H9 (cell line): ENCODE results near the gene EIF2D. TPM values are rescaled to one million over a fixed set of nuclear protein-coding genes. Genes with fewer than 3 reads are reported as not detected.

Experiments
- DNase-seq: peaks from one replicate; pipeline ENCODE4 v3.0.0-alpha.2; 2017
- H2AFZ ChIP-seq: one replicate; pipeline ENCODE4 v1.6.1; 2013; ENCODE audit warnings: mild to moderate bottlenecking, low read length, control low read depth, moderate library complexity
- H2AK5ac ChIP-seq: 2 replicates; pipeline ENCODE4 v1.6.1; 2013; ENCODE audit warnings: low read length, control low read depth, mixed read lengths; ENCODE audit not compliant: insufficient read length
- H2BK120ac ChIP-seq: one replicate; pipeline ENCODE4 v1.6.1; 2013; ENCODE audit warnings: low read depth, mild to moderate bottlenecking, low read length, control low read depth, inconsistent platforms; ENCODE audit not compliant: poor library complexity, severe bottlenecking
- H2BK12ac ChIP-seq: 2 replicates; pipeline ENCODE4 v1.6.1; 2013; ENCODE audit warnings: low read length, control low read depth, mixed read lengths, low read depth; ENCODE audit not compliant: insufficient read length
- H2BK15ac ChIP-seq: 2 replicates; pipeline ENCODE4 v1.6.1; 2013; ENCODE audit warnings: low read depth, low read length, control low read depth
- H2BK20ac ChIP-seq: one replicate; pipeline ENCODE4 v1.6.1; 2013; ENCODE audit warnings: low read depth, mild to moderate bottlenecking, low read length, control low read depth, inconsistent platforms; ENCODE audit not compliant: poor library complexity, severe bottlenecking
- H2BK5ac ChIP-seq: 2 replicates; pipeline ENCODE4 v1.6.1; 2013; ENCODE audit warnings: low read length, control low read depth, mixed read lengths; ENCODE audit not compliant: insufficient read length
- H3K14ac ChIP-seq: 2 replicates; pipeline ENCODE4 v1.6.1; 2013; ENCODE audit warnings: low read length, control low read depth; ENCODE audit not compliant: insufficient read depth
- H3K18ac ChIP-seq: 2 replicates; pipeline ENCODE4 v1.6.1; 2013; ENCODE audit warnings: low read depth, mild to moderate bottlenecking, mixed read lengths, low read length, control low read depth; ENCODE audit not compliant: insufficient read length
- H3K23ac ChIP-seq: 2 replicates; pipeline ENCODE4 v1.6.1; 2013; ENCODE audit warnings: low read length, control low read depth, mixed read lengths, low read depth; ENCODE audit not compliant: insufficient read length
- H3K23me2 ChIP-seq: 2 replicates; pipeline ENCODE4 v1.6.1; 2013; ENCODE audit warnings: low read depth, mild to moderate bottlenecking, mixed read lengths, low read length, control low read depth; ENCODE audit not compliant: insufficient read length, poor library complexity, severe bottlenecking
- H3K27ac ChIP-seq: 2 replicates; pipeline ENCODE4 v1.5.1; 2013; ENCODE audit warnings: low read length, control low read depth, mixed read lengths, low read depth; ENCODE audit not compliant: insufficient read length
- H3K27me3 ChIP-seq: 2 replicates; pipeline ENCODE4 v1.6.1; 2013; ENCODE audit warnings: low read length, control low read depth, inconsistent platforms; ENCODE audit not compliant: insufficient read depth
- H3K4ac ChIP-seq: 2 replicates; pipeline ENCODE4 v1.6.1; 2013; ENCODE audit warnings: low read depth, mild to moderate bottlenecking, control low read depth, inconsistent platforms, low read length, moderate library complexity
- H3K4me1 ChIP-seq: 2 replicates; pipeline ENCODE4 v1.6.1; 2013; ENCODE audit warnings: low read length, control low read depth, inconsistent platforms; ENCODE audit not compliant: insufficient read depth
- H3K4me2 ChIP-seq: 2 replicates; pipeline ENCODE4 v1.6.1; 2013; ENCODE audit warnings: low read length, control low read depth, mixed read lengths; ENCODE audit not compliant: insufficient read length, insufficient read depth
- H3K56ac ChIP-seq: 2 replicates; pipeline ENCODE4 v1.6.1; 2013; ENCODE audit warnings: low read depth, mild to moderate bottlenecking, mixed read lengths, low read length, control low read depth; ENCODE audit not compliant: insufficient read length
- H3K79me1 ChIP-seq: 2 replicates; pipeline ENCODE4 v1.6.1; 2013; ENCODE audit warnings: low read depth, mild to moderate bottlenecking, moderate library complexity, low read length, control low read depth, inconsistent platforms; ENCODE audit not compliant: insufficient read depth, poor library complexity, severe bottlenecking
- H3K79me2 ChIP-seq: 2 replicates; pipeline ENCODE4 v1.6.1; 2013; ENCODE audit warnings: low read length, control low read depth, inconsistent platforms; ENCODE audit not compliant: insufficient read depth
- H3K9ac ChIP-seq: 2 replicates; pipeline ENCODE4 v1.6.1; 2013; ENCODE audit warnings: low read length, control low read depth, mixed read lengths; ENCODE audit not compliant: insufficient read length; ENCODE audit errors: extremely low read depth
- H3K9me3 ChIP-seq: one replicate; pipeline ENCODE4 v1.6.1; 2013; ENCODE audit warnings: low read depth, low read length, inconsistent platforms; ENCODE audit not compliant: control insufficient read depth
- H3T11ph ChIP-seq: one replicate; pipeline ENCODE4 v1.6.1; 2013; ENCODE audit warnings: mild to moderate bottlenecking, low read length, control low read depth, inconsistent platforms
- H4K20me1 ChIP-seq: one replicate; pipeline ENCODE4 v1.6.1; 2013; ENCODE audit not compliant: control insufficient read depth, insufficient read length, insufficient read depth
- H4K5ac ChIP-seq: 2 replicates; pipeline ENCODE4 v1.6.1; 2013; ENCODE audit warnings: low read depth, mild to moderate bottlenecking, mixed read lengths, low read length, control low read depth; ENCODE audit not compliant: insufficient read length
- H4K8ac ChIP-seq: replicated peaks from 2 replicates; pipeline ENCODE4 v1.6.1; 2013; ENCODE audit warnings: low read length, control low read depth, mixed read lengths, low read depth; ENCODE audit not compliant: insufficient read length
- H4K91ac ChIP-seq: 2 replicates; pipeline ENCODE4 v1.6.1; 2013; ENCODE audit warnings: low read depth, mild to moderate bottlenecking, moderate library complexity, mixed read lengths, low read length, control low read depth; ENCODE audit not compliant: insufficient read length
- H3K27ac Mint-ChIP-seq, 3 experiments: 2 replicates in 2 of 3; 3 replicates in 1 of 3; pipeline ENCODE4 v1.8.0; 2020 to 2021; ENCODE audit warnings: mixed read lengths in 3 of 3, mild to moderate bottlenecking in 1 of 3, moderate library complexity in 1 of 3
- H3K27me3 Mint-ChIP-seq: 2 replicates; pipeline ENCODE4 v1.8.0; 2021; ENCODE audit warnings: low read depth, mild to moderate bottlenecking, moderate library complexity, mixed read lengths
- H3K36me3 Mint-ChIP-seq, 3 experiments: 2 replicates in 2 of 3; 3 replicates in 1 of 3; pipeline ENCODE4 v1.8.0; 2020 to 2021; ENCODE audit warnings: low read depth in 3 of 3, mixed read lengths in 3 of 3; ENCODE audit not compliant: insufficient read depth in 1 of 3
- H3K4me1 Mint-ChIP-seq, 2 experiments: 2 replicates each; pipeline ENCODE4 v1.8.0; 2020; ENCODE audit warnings: mixed read lengths in 2 of 2
- H3K4me3 Mint-ChIP-seq, 2 experiments: 2 replicates in 1 of 2; 3 replicates in 1 of 2; pipeline ENCODE4 v1.8.0; 2020 to 2021; ENCODE audit warnings: mild to moderate bottlenecking in 2 of 2, mixed read lengths in 2 of 2, moderate library complexity in 1 of 2
- H3K9me3 Mint-ChIP-seq, 2 experiments: 2 replicates in 1 of 2; 3 replicates in 1 of 2; pipeline ENCODE4 v1.8.0; 2020; ENCODE audit warnings: mild to moderate bottlenecking in 2 of 2, mixed read lengths in 2 of 2, moderate library complexity in 1 of 2
- WGBS: extraction: QIAGEN DNeasy Blood & Tissue Kit; methylation state at CpG from one replicate; pipeline ENCODE4 v1.1.7; 2013; ENCODE audit warnings: missing lambda C conversion rate, low lambda C conversion rate, mixed read lengths; ENCODE audit not compliant: insufficient read length; ENCODE audit errors: extremely low coverage; 5-methylcytosine and 5-hydroxymethylcytosine counted together
- total RNA-seq: library from RNA; stranded (reverse); gene quantifications from 2 replicates; pipeline ENCODE4 v1.2.1, GENCODE V29; 2021
- TF ChIP-seq, protein P1 (sequence below): fragments of 200-600 bp; sonication (generic); conservative IDR thresholded peaks from 3 replicates; pipeline ENCODE4 v1.8.0; 2021; ENCODE audit warnings: antibody characterized with exemption, mild to moderate bottlenecking

EIF2D gene
- total RNA-seq, 1 experiment from 2014 or later = 35.8 TPM

DNA sequence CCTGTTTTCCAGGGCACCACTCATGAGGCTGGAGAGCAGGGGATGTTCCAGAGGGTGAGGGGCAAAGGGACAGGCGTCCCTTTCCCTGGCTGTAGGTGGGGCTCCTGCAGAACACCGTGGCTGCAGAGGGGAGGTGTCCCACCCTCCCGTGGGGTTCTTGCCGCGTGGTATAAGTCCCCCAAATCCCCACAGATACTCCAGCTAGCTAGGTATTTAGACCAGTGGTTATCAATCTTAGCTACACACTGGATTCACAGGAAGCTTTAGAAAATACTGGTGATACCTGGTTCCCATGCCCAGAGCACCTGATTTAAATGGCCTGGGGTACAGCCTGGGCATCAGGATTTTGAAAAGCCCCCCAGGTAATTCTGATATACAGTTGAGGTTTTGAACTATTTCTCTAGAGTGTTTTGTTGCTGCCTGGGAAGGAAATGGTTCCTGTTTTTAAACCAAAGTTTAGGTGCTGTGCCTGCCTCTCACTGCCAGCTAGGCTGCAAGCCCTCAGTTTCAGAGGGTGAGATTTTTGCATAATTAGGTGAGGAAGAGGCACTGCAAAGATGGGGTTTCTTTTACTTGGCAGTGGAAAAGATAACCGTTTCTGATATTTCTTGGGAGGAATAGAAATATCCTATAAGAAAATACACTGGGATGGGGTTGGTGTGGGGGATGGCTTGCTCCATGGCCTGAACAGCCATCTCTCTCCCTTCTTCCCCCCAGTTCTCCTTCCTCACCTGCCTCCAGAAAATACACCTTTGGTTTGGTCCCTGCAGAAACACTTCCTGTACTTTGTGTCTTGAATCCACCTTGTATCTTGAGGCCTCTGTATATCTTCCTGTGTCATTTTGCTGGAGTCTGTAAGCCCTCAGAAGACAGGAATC lies 53.2 kb downstream of the EIF2D start:
- H3K27ac Mint-ChIP-seq = no peak overlapping the region
- no peak overlapping the region for H3K23ac ChIP-seq
- no peaks in the 10 kb centered on the region for H3K79me1 ChIP-seq
- no peak overlapping the region for H2AK5ac ChIP-seq
- H4K5ac ChIP-seq = no peak overlapping the region
- H3K23me2 ChIP-seq = peaks cover 8% of the 10 kb centered on the region
- H3K79me2 ChIP-seq = no peaks in the 10 kb centered on the region
- H3K4me1 Mint-ChIP-seq = peaks cover 25 to 32% of the 10 kb centered on the region in 2 experiments
- H3K9me3 Mint-ChIP-seq = no peaks in the 10 kb centered on the region
- H2BK20ac ChIP-seq = no peak overlapping the region
- no peak overlapping the region for H2BK120ac ChIP-seq
- H2BK5ac ChIP-seq = no peak overlapping the region
- no peak overlapping the region; a peak in 2 of 5 replicates for H3K4me3 Mint-ChIP-seq
- no peak overlapping the region for H4K8ac ChIP-seq
- H3K18ac ChIP-seq = no peak overlapping the region
- no peak overlapping the region for H3K4ac ChIP-seq
- no peak overlapping the region for H2BK12ac ChIP-seq
- no peaks in the 10 kb centered on the region for H3K9me3 ChIP-seq
- no peaks in the 10 kb centered on the region for H3K36me3 Mint-ChIP-seq
- no peak overlapping the region for H3K4me2 ChIP-seq
- no peak overlapping the region for H2AFZ ChIP-seq
- H2BK15ac ChIP-seq = no peak overlapping the region
- TF ChIP-seq, protein P1, sequence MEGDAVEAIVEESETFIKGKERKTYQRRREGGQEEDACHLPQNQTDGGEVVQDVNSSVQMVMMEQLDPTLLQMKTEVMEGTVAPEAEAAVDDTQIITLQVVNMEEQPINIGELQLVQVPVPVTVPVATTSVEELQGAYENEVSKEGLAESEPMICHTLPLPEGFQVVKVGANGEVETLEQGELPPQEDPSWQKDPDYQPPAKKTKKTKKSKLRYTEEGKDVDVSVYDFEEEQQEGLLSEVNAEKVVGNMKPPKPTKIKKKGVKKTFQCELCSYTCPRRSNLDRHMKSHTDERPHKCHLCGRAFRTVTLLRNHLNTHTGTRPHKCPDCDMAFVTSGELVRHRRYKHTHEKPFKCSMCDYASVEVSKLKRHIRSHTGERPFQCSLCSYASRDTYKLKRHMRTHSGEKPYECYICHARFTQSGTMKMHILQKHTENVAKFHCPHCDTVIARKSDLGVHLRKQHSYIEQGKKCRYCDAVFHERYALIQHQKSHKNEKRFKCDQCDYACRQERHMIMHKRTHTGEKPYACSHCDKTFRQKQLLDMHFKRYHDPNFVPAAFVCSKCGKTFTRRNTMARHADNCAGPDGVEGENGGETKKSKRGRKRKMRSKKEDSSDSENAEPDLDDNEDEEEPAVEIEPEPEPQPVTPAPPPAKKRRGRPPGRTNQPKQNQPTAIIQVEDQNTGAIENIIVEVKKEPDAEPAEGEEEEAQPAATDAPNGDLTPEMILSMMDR = no peak
- H3K4me1 ChIP-seq = no peaks in the 10 kb centered on the region
- no peak overlapping the region for H3K14ac ChIP-seq
- H3K27ac ChIP-seq = no peak overlapping the region
- peaks cover 61% of the 10 kb centered on the region for H3K27me3 Mint-ChIP-seq
- H4K91ac ChIP-seq = no peak overlapping the region
- no CpG with 5 or more reads among the region's 6 CpGs for WGBS
- no peak for DNase-seq
- peaks cover 6% of the 10 kb centered on the region; the same call in 1 of the 2 replicates for H3K27me3 ChIP-seq
- no peaks in the 10 kb centered on the region for H4K20me1 ChIP-seq
- no peak overlapping the region for H3K9ac ChIP-seq
- no peak overlapping the region for H3K56ac ChIP-seq
- H3T11ph ChIP-seq = no peak overlapping the region
